ENCODE data around the gene PRODH2. TPM values are rescaled to one million over a fixed set of nuclear protein-coding genes. Genes with fewer than 3 reads are reported as not detected.

The PRODH2 gene
- total and polyA plus RNA-seq, 2 of the 13 experiments (the other 11 are each of a cell fraction or from before 2014, with no cell fraction given), result 86.7 to 118 TPM

DNA sequence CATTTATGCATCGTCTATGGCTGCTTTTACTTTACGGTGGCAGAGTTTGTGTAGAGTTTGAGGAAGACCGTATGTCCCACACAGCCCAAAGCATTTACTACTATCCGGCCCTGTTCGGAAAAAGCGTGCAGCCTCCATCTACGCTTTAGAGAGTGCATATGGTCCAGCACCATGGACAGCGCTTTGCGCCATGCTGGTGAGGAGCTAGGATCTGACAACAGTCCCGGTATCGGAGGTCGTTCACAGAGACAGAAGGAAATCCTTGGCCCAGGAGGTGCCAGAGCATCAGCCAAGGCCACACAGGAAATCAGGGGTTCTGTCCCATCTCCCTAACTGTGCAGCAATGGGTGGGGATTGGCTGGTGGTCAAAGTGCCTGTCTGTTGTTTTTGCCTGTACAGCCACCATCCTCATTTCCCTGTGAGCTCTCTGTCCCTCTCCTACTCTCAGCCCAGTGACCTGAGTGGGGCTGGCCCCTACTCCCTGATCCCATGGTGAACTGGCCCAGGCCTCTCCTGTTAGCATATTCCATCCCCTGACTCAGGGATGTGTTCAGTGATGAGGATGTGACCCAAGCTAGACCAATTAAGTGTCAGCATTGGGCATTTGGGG is 16.2 kb upstream of the PRODH2 start (continued):
- TF ChIP-seq, protein P1, sequence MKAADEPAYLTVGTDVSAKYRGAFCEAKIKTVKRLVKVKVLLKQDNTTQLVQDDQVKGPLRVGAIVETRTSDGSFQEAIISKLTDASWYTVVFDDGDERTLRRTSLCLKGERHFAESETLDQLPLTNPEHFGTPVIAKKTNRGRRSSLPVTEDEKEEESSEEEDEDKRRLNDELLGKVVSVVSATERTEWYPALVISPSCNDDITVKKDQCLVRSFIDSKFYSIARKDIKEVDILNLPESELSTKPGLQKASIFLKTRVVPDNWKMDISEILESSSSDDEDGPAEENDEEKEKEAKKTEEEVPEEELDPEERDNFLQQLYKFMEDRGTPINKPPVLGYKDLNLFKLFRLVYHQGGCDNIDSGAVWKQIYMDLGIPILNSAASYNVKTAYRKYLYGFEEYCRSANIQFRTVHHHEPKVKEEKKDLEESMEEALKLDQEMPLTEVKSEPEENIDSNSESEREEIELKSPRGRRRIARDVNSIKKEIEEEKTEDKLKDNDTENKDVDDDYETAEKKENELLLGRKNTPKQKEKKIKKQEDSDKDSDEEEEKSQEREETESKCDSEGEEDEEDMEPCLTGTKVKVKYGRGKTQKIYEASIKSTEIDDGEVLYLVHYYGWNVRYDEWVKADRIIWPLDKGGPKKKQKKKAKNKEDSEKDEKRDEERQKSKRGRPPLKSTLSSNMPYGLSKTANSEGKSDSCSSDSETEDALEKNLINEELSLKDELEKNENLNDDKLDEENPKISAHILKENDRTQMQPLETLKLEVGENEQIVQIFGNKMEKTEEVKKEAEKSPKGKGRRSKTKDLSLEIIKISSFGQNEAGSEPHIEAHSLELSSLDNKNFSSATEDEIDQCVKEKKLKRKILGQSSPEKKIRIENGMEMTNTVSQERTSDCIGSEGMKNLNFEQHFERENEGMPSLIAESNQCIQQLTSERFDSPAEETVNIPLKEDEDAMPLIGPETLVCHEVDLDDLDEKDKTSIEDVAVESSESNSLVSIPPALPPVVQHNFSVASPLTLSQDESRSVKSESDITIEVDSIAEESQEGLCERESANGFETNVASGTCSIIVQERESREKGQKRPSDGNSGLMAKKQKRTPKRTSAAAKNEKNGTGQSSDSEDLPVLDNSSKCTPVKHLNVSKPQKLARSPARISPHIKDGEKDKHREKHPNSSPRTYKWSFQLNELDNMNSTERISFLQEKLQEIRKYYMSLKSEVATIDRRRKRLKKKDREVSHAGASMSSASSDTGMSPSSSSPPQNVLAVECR (CRISPR knock-in tag; IDR thresholded peaks at IDR 0.05; ENCODE audit: borderline replicate concordance), result peak; percentile 88
- TF ChIP-seq, protein P2, sequence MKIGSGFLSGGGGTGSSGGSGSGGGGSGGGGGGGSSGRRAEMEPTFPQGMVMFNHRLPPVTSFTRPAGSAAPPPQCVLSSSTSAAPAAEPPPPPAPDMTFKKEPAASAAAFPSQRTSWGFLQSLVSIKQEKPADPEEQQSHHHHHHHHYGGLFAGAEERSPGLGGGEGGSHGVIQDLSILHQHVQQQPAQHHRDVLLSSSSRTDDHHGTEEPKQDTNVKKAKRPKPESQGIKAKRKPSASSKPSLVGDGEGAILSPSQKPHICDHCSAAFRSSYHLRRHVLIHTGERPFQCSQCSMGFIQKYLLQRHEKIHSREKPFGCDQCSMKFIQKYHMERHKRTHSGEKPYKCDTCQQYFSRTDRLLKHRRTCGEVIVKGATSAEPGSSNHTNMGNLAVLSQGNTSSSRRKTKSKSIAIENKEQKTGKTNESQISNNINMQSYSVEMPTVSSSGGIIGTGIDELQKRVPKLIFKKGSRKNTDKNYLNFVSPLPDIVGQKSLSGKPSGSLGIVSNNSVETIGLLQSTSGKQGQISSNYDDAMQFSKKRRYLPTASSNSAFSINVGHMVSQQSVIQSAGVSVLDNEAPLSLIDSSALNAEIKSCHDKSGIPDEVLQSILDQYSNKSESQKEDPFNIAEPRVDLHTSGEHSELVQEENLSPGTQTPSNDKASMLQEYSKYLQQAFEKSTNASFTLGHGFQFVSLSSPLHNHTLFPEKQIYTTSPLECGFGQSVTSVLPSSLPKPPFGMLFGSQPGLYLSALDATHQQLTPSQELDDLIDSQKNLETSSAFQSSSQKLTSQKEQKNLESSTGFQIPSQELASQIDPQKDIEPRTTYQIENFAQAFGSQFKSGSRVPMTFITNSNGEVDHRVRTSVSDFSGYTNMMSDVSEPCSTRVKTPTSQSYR (CRISPR knock-in tag; IDR thresholded peaks at IDR 0.05; ENCODE audit: borderline replicate concordance), result peak; percentile 83
- TF ChIP-seq ZFP1 (CRISPR knock-in tag; IDR thresholded peaks at IDR 0.05) (peak; percentile 66; the same call in 1 of the 2 replicates), FOXC1 (CRISPR knock-in tag; IDR thresholded peaks at IDR 0.05; ENCODE audit: borderline replicate concordance) (peak; percentile 94), ZNF607 (CRISPR knock-in tag; IDR thresholded peaks at IDR 0.05; ENCODE audit: borderline replicate concordance) (peak; percentile 95; the same call in 1 of the 2 replicates), AGO1 (IDR thresholded peaks at IDR 0.05; ENCODE audit: low read depth, low read length, poor library complexity, severe bottlenecking) (no peak), ZSCAN21 (CRISPR knock-in tag; IDR thresholded peaks at IDR 0.05; ENCODE audit: borderline replicate concordance) (peak; percentile 96), SKI (IDR thresholded peaks at IDR 0.05; ENCODE audit: partially characterized antibody) (no peak), CCAR2 (optimal IDR thresholded peaks at IDR 0.05; ENCODE audit: low read depth, low read length) (no peak), NR2F6 (IDR thresholded peaks at IDR 0.05) (no peak), NR2F6 (CRISPR knock-in tag; IDR thresholded peaks at IDR 0.05) (peak; percentile 64), MBD4 (IDR thresholded peaks at IDR 0.05; ENCODE audit: borderline replicate concordance, low read length) (no peak), ZNF703 (CRISPR knock-in tag; IDR thresholded peaks at IDR 0.05; ENCODE audit: borderline replicate concordance) (no peak), ZNF430 (CRISPR knock-in tag; IDR thresholded peaks at IDR 0.05) (peak; percentile 83), MIXL1 (CRISPR knock-in tag; IDR thresholded peaks at IDR 0.05) (peak; percentile 95), RFXAP (CRISPR knock-in tag; IDR thresholded peaks at IDR 0.05; ENCODE audit: borderline replicate concordance) (0 out of 2 replicates have a peak, but pooled peaks have one; percentile 55), IRF2 (CRISPR knock-in tag; IDR thresholded peaks at IDR 0.05) (peak; percentile 92), PLRG1 (conservative IDR thresholded peaks at IDR 0.05) (no peak), SIN3B (IDR thresholded peaks at IDR 0.05; ENCODE audit: low read length) (no peak)
- TF ChIP-seq, protein P3, sequence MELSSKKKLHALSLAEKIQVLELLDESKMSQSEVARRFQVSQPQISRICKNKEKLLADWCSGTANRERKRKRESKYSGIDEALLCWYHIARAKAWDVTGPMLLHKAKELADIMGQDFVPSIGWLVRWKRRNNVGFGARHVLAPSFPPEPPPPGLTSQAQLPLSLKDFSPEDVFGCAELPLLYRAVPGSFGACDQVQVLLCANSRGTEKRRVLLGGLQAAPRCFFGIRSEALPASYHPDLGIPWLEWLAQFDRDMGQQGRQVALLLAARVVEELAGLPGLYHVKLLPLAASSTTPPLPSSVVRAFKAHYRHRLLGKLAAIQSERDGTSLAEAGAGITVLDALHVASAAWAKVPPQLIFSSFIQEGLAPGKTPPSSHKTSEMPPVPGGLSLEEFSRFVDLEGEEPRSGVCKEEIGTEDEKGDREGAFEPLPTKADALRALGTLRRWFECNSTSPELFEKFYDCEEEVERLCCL (CRISPR knock-in tag; IDR thresholded peaks at IDR 0.05; ENCODE audit: borderline replicate concordance), result peak; percentile 95; the same call in 1 of the 2 replicates
- TF ChIP-seq, protein P4, sequence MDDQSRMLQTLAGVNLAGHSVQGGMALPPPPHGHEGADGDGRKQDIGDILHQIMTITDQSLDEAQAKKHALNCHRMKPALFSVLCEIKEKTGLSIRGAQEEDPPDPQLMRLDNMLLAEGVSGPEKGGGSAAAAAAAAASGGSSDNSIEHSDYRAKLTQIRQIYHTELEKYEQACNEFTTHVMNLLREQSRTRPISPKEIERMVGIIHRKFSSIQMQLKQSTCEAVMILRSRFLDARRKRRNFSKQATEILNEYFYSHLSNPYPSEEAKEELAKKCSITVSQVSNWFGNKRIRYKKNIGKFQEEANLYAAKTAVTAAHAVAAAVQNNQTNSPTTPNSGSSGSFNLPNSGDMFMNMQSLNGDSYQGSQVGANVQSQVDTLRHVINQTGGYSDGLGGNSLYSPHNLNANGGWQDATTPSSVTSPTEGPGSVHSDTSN (CRISPR knock-in tag; IDR thresholded peaks at IDR 0.05; ENCODE audit: borderline replicate concordance), result peak; percentile 67; the same call in 1 of the 2 replicates
